Subcutaneous adipose tissue (tissue), 4 donors: ENCODE results near the gene NXNL1. TPM values are rescaled to one million over a fixed set of nuclear protein-coding genes. Genes with fewer than 3 reads are reported as not detected.

Source experiments
- CTCF ChIP-seq: fragments of 450-650 bp; IDR thresholded peaks from one replicate; pipeline ENCODE4 v1.5.1; 2016; ENCODE audit warnings: low read depth, mild to moderate bottlenecking, control low read depth, antibody characterized with exemption, moderate library complexity
- total RNA-seq, 4 donors: library from RNA; depleted of rRNA; stranded (reverse); fragments of >200 nt; gene quantifications; one replicate each; pipeline ENCODE4 v1.1.0, GENCODE V29; 2016

The NXNL1 gene
- total RNA-seq, 4 donors from 2014 or later = 1.3 to 2.1 TPM; not detected in 2

- TF ChIP-seq CTCF = no peak
Observed at GRCh38 chr19:17482877-17483604, 22.3 kb upstream of the NXNL1 start.

- TF ChIP-seq CTCF = no peak
Observed at GRCh38 chr19:17481986-17482385, 21.3 kb upstream of the NXNL1 start.

- no peak for TF ChIP-seq CTCF
Observed at GRCh38 chr19:17479325-17479791, 18.6 kb upstream of the NXNL1 start.

GRCh38 chr19:17475541-17476115, 14.9 kb upstream of the NXNL1 start:
- TF ChIP-seq CTCF = no peak

GRCh38 chr19:17473041-17473440, 12.3 kb upstream of the NXNL1 start:
- TF ChIP-seq CTCF = no peak

GRCh38 chr19:17471410-17472125, 10.8 kb upstream of the NXNL1 start:
- TF ChIP-seq CTCF = no peak
